Measurements from ENCODE around the gene CCDC88B. TPM values are rescaled to one million over a fixed set of nuclear protein-coding genes. Genes with fewer than 3 reads are reported as not detected.

CCDC88B gene
- total RNA-seq, 2 donors from 2014 or later: 119 to 126 TPM

DNA sequence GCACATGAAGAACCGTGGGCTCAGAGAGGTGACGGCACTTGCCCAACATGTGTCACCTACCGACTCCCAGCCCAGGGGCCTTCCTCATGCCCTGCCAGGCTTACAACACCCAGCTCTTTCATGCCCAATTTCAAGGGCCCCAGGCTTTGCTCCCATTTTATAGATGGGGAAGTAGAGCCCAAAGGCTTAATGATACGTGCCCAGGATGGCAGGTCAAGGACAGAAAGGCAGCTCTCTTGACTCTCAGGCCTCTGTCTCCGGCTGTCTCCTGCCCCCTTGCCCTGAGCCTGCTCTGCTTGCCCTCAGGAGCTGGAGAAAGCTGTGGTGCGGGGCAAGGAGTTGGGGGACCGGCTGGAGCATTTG lies 9.0 kb downstream of the CCDC88B start:
- ATAC-seq (replicated peaks in 1 of 2) (no peak), DNase-seq (no peak)
- Mint-ChIP-seq H3K27ac (no peak overlapping the region), H3K4me1 (ENCODE audit: low read depth) (peaks cover 13% of the 10 kb centered on the region), H3K4me3 (no peak overlapping the region), H3K9me3 (no peaks in the 10 kb centered on the region), H3K36me3 (ENCODE audit: insufficient read depth in 2 of 2) (peaks cover 4 to 12% of the 10 kb centered on the region in 2 donors), H3K27me3 (ENCODE audit: low read depth) (no peaks in the 10 kb centered on the region)

DNA sequence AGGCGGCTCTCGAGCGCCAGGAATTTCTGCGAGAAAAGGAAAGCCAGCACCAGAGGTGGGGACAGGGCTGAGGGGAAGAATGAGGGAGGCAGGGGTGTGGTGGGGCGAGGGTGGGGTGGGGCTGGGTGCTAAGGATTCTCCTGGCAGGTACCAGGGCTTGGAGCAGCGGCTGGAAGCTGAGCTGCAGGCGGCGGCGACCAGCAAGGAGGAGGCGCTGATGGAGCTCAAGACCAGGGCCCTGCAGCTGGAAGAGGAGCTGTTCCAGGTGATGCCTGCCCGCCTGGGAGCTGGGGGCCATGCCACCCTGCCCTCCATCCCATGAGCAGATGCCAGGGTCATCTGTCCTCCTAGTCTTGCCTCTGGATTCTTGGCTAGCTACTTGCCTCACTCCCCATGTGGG lies 9.4 kb downstream of the CCDC88B start:
- ATAC-seq (replicated peaks in 1 of 2): no peak
- H3K27ac Mint-ChIP-seq: no peak overlapping the region

DNA sequence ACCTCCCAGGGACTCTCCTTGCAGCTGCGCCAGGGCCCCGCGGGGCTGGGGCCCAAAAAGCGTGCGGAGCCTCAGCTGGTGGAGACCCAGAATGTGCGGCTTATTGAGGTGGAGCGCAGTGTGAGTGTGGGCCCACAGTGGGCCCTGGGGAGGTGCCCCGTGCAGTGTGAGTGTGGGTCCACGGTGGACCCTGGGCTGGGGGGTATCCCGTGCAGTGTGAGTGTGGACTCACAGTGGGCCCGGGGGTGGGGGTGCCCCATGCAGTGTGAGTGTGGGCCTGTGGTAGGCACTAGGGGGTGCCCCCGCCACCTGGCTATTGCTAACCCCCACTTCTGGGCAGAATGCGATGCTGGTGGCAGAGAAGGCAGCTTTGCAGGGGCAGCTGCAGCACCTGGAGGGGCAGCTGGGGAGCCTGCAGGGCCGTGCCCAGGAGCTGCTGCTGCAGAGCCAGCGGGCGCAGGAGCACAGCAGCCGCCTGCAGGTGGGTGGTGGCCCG lies 11.2 kb downstream of the CCDC88B start:
- H3K4me1 Mint-ChIP-seq (ENCODE audit: low read depth): peaks cover 13% of the 10 kb centered on the region
- H3K4me3 Mint-ChIP-seq: no peak overlapping the region
- no peaks in the 10 kb centered on the region for H3K9me3 Mint-ChIP-seq
- no peak for DNase-seq
- peak overlapping the region; percentile 20 for H3K27ac Mint-ChIP-seq
- H3K27me3 Mint-ChIP-seq (ENCODE audit: low read depth): no peaks in the 10 kb centered on the region
- H3K36me3 Mint-ChIP-seq (ENCODE audit: insufficient read depth in 2 of 2): peaks cover 2 to 6% of the 10 kb centered on the region in 2 donors
- no peak for ATAC-seq (replicated peaks in 1 of 2)

More for the DNA sequence above, 9.4 kb downstream of the CCDC88B start:
- Mint-ChIP-seq H3K9me3 (no peaks in the 10 kb centered on the region), H3K4me3 (no peak overlapping the region), H3K27me3 (ENCODE audit: low read depth) (no peaks in the 10 kb centered on the region), H3K36me3 (ENCODE audit: insufficient read depth in 2 of 2) (peaks cover 4 to 12% of the 10 kb centered on the region in 2 donors), H3K4me1 (ENCODE audit: low read depth) (peaks cover 13% of the 10 kb centered on the region)
- DNase-seq: no peak

DNA sequence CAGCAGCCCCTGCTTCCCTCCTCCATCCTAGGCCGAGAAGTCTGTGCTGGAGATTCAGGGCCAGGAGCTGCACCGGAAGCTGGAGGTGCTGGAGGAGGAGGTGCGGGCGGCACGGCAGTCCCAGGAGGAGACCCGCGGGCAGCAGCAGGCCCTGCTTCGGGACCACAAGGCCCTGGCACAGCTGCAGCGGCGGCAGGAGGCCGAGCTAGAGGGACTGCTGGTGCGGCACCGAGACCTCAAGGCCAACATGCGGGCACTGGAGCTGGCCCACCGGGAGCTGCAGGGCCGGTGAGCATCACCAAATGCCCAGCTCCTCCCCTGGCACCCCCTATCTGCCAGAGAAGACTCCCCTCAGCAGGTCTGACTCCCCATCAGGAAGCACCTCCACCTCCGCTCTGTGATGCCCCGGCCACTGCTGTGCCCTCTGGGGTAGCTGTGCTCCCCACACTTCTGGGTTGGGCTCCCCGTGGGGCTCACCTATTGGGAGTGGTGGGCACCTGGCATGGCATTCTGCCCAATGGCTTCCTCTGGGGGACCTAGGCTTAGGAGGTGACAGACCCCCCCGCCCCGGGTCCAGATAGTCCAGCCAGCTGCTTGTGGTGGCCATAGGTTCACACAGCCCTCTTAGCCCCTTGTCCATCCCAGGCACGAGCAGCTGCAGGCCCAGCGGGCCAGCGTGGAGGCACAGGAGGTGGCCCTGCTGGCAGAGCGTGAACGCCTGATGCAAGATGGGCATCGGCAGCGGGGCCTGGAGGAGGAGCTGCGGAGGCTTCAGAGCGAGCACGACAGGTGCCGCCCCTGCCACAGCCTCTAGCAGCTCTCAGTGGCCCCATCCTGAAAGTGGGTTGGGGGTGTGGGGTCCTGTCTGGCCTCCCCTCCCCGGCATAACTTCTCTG lies 12.3 kb downstream of the CCDC88B start:
- no peaks in the 10 kb centered on the region for H3K9me3 Mint-ChIP-seq
- H3K36me3 Mint-ChIP-seq (ENCODE audit: insufficient read depth in 2 of 2): peaks cover under 1 to 5% of the 10 kb centered on the region in 2 donors
- ATAC-seq (replicated peaks in 1 of 2) (no peak), DNase-seq (no peak)
- H3K27me3 Mint-ChIP-seq (ENCODE audit: low read depth): no peaks in the 10 kb centered on the region
- peaks cover 19% of the 10 kb centered on the region for H3K4me1 Mint-ChIP-seq (ENCODE audit: low read depth)
- H3K27ac Mint-ChIP-seq: no peak overlapping the region
- no peak overlapping the region for H3K4me3 Mint-ChIP-seq

DNA sequence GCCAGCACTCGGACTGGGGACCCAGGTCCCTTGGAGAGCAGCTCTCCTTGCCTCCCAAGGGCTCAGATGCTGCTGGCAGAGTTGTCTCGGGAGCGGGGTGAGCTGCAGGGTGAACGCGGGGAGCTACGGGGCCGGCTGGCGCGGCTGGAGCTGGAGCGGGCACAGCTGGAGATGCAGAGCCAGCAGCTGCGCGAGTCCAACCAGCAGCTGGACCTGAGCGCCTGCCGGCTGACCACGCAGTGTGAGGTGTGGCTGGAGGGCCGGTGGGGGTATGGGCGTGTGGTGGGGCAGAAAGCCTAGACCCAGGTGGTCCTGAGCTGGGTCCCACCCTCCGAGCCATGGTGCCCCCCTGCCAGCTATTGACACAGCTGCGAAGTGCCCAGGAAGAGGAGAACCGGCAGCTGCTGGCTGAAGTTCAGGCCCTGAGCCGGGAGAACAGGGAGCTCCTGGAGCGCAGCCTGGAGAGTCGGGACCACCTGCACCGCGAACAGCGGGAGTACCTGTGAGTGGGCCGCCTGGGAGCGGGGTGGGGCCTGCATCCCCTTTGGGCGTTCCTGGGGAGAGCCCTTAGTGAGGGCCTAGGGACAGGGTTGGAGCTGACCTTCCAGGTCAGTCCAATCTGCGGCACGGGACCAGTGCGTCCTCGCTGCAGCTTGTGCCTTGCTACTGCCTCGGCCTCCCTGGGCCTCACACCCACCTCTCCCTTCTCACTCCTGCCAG lies 13.2 kb downstream of the CCDC88B start:
- Mint-ChIP-seq H3K36me3 (ENCODE audit: insufficient read depth in 2 of 2) (peaks cover 0 to 3% of the 10 kb centered on the region in 2 donors), H3K27ac (no peak overlapping the region), H3K27me3 (ENCODE audit: low read depth) (no peaks in the 10 kb centered on the region), H3K4me1 (ENCODE audit: low read depth) (peaks cover 26% of the 10 kb centered on the region), H3K9me3 (no peaks in the 10 kb centered on the region), H3K4me3 (no peak overlapping the region)
- DNase-seq (no peak), ATAC-seq (replicated peaks in 1 of 2) (no peak)

DNA sequence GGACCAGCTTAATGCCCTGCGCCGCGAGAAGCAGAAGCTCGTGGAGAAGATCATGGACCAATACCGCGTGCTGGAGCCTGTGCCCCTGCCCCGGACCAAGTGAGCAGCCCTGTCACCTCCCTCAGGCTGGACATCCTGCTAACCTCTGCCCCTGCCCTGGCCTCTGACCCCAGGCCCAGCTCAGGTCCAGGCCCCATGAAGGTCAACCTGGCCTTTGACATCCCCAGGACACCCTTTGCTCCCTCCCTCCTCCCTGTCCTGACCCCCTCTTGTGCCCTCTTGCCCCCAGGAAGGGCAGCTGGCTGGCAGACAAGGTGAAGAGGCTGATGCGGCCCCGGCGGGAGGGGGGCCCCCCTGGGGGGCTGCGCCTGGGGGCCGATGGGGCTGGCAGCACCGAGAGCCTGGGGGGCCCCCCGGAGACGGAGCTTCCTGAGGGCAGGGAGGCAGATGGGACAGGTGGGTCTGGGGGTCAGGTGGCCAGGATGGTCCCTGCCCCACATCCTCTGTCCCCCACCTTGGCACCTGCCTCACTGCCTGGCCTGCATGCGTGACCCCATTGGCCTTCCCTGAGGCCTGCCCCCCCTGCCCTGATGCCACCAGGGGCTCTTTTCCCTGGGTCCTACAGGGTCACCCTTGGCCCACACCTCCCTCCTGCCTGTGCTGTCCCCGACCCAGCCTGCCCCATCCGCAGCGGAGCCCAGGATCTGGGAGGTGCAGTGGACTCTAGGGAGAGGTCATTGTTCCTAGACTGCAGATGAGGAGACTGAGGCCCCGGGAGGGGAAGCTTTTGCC lies 13.9 kb downstream of the CCDC88B start:
- H3K36me3 Mint-ChIP-seq (ENCODE audit: insufficient read depth in 2 of 2): peaks cover 0 to 3% of the 10 kb centered on the region in 2 donors
- peaks cover 28% of the 10 kb centered on the region for H3K4me1 Mint-ChIP-seq (ENCODE audit: low read depth)
- DNase-seq (no peak), ATAC-seq (replicated peaks in 1 of 2) (no peak)
- no peaks in the 10 kb centered on the region for H3K27me3 Mint-ChIP-seq (ENCODE audit: low read depth)
- H3K4me3 Mint-ChIP-seq: no peak overlapping the region
- no peak overlapping the region for H3K27ac Mint-ChIP-seq
- H3K9me3 Mint-ChIP-seq: no peaks in the 10 kb centered on the region

DNA sequence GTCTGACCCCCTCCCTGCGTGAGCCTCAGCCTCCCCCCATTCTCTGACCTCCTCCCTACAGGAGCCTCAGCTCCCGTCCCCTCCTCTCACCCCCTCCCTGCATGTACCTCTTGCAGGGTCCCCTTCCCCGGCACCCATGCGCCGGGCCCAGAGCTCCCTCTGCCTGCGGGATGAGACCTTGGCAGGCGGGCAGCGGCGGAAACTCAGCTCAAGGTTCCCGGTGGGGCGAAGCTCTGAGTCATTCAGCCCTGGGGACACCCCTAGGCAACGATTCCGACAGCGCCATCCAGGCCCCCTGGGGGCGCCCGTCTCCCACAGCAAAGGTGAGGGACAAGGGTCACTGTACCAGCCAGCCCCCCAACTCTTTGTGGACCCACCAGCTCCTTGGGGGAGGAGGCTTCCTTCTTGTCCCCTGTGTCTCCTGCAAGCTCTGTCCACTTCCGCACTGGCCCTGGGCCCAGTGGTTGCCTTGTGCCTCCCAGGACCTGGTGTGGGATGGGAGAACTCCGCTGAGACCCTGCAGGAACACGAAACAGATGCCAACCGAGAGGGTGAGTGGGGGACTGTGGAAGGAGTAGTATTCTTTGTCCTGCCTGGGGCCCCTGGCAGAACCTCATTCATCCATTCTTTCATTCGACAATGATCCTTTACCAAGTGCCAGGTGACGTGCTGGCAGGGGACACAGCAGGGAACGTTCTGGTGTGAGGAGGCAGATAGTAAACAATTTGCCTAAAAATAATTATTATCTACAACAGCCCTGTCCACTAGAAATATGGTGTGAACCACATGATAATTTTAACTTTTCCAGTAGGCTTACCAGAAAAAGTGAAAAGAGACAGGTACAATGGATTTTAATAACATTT lies 15.3 kb downstream of the CCDC88B start:
- no peak overlapping the region for H3K4me3 Mint-ChIP-seq
- no peaks in the 10 kb centered on the region for H3K9me3 Mint-ChIP-seq
- peak in 1 of 2 donors; percentile 25 for ATAC-seq (replicated peaks in 1 of 2)
- H3K27me3 Mint-ChIP-seq (ENCODE audit: low read depth): no peaks in the 10 kb centered on the region
- peaks cover 38% of the 10 kb centered on the region for H3K4me1 Mint-ChIP-seq (ENCODE audit: low read depth)
- H3K36me3 Mint-ChIP-seq (ENCODE audit: insufficient read depth in 2 of 2): peaks cover 0 to 3% of the 10 kb centered on the region in 2 donors
- peak; percentile 50 to 67 for DNase-seq
- no peak overlapping the region for H3K27ac Mint-ChIP-seq

DNA sequence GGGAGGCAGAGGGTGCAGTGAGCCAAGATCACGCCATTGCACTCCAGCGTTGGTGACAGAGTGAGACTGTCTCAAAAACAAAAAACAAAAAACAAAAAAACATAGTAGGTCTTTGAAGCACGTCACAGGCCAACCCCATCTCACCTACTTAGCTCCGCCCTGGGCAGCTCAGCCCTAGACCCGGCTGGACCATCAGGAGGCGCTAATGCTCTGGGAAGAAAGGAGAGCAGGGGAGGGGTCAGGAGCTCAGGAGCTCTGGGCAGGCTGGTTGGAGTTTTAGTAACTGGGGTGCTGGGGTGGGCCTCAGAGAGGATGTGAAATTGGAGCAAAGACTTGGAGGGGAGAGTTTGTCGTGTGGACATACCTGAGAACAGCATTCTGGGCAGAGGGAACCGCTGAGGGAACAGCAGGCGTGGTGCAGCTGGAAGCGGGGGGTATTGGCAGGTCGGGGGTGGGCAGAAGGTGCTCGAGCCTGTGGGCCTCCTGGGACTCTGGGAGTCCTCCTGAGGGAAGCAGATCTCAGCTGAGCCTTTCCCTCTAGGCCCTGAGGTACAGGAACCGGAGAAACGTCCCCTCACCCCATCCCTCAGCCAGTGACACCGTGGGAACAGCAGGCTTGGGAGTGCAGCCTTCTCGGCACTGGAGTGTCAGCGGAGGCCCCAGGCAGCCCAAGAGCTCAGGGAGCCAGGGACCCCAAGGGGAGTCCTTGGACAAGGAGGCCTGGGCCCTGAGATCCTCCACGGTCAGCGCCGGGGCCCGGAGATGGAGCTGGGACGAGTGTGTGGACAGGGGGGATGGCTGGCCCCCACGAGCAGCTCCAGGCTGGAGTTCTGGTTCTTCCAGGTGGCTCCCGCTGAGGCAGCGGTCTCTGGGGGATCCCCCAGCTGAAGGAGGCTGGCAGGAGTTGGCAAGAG lies 16.8 kb downstream of the CCDC88B start:
- Mint-ChIP-seq H3K9me3 (no peaks in the 10 kb centered on the region), H3K36me3 (ENCODE audit: insufficient read depth in 2 of 2) (no peaks in the 10 kb centered on the region), H3K27me3 (ENCODE audit: low read depth) (no peaks in the 10 kb centered on the region), H3K4me1 (ENCODE audit: low read depth) (peaks cover 47% of the 10 kb centered on the region), H3K27ac (no peak overlapping the region), H3K4me3 (peak overlapping the region; percentile 25 to 41)
- DNase-seq: peak; percentile 55 to 66
- no peak for ATAC-seq (replicated peaks in 1 of 2)

DNA sequence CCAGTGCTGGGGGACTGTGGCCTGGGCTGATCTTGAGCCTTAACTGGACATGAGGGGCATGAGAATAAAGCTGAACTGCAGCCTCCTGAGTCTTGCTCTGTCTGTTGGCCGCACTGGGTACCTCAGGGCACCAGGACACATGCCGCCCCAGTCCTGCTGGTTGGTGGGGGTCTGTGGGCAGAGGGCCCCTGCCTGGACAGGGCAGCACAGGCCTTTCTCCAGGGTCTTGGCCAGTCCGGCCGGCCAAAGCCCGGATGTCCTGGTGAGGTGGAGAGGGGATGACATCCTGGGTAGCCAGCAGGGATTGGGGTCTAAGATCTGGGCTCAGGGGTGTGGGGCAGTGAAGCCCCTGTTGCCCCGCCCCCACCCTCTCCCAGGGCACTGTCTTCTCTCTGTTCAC lies 17.4 kb downstream of the CCDC88B start:
- H3K27ac Mint-ChIP-seq: peak overlapping the region; percentile 81
- no peaks in the 10 kb centered on the region for H3K36me3 Mint-ChIP-seq (ENCODE audit: insufficient read depth in 2 of 2)
- DNase-seq (no peak), ATAC-seq (replicated peaks in 1 of 2) (peak in 1 of 2 donors; percentile 1)
- peaks cover 53% of the 10 kb centered on the region for H3K4me1 Mint-ChIP-seq (ENCODE audit: low read depth)
- no peaks in the 10 kb centered on the region for H3K27me3 Mint-ChIP-seq (ENCODE audit: low read depth)
- peak overlapping the region; percentile 70 to 75 for H3K4me3 Mint-ChIP-seq
- no peaks in the 10 kb centered on the region for H3K9me3 Mint-ChIP-seq

DNA sequence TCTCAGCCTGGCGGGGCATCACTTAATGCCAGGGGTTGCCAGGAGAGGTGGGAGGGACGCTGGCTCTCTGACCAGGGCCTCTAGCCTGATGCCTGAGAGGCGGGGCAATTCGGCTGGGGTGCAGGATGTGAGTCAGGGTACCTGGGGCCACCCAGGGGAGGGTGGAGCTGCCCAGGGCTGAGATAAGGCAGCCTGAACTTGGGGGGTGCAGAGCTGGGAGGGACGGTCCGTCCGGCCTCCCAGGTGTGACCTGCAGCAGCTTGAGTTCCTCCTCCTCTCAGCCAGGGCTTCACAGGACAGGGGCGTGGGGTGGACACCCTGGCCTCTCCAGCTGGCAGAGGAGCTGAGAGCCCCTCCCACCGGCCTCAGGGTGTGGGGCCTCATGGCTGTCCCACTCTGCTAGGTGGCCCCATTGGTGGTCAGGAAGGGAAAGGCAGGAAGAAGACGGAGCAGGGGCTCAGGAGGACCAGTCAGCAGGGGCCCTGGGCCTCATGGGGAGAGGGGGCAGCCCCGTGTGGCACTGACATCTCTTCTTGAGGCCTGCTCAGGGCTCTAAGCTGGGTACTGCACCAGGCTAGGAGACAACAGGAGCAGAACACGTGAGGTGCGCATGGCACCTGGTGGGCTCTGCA lies 18.0 kb downstream of the CCDC88B start:
- DNase-seq (peak; percentile 70 to 75), ATAC-seq (replicated peaks in 1 of 2) (peak; percentile 63 to 76)
- peak overlapping the region; percentile 81 for H3K27ac Mint-ChIP-seq
- peaks cover 53% of the 10 kb centered on the region for H3K4me1 Mint-ChIP-seq (ENCODE audit: low read depth)
- no peaks in the 10 kb centered on the region for H3K27me3 Mint-ChIP-seq (ENCODE audit: low read depth)
- peak overlapping the region; percentile 70 to 75 for H3K4me3 Mint-ChIP-seq
- no peaks in the 10 kb centered on the region for H3K36me3 Mint-ChIP-seq (ENCODE audit: insufficient read depth in 2 of 2)
- no peaks in the 10 kb centered on the region for H3K9me3 Mint-ChIP-seq

DNA sequence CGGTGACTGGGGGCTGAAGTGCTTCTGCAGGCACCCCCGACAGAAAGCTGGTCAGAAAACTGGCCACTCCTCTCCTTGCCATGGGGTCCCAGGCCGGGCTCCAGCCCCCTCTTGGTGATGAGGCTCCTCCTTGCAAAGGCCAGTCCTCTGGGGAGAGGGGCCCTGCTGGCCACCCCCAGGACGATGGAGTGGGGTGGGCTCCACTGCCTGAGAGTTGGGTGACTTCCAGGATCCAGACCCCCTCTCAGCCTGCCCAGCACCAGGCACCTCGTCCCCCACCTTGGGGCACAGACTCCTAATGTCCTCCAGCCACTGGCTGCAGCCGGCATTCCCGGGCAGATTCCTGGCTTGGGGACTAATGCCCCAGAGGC lies 18.5 kb downstream of the CCDC88B start:
- Mint-ChIP-seq H3K27ac (no peak overlapping the region), H3K27me3 (ENCODE audit: low read depth) (no peaks in the 10 kb centered on the region), H3K4me1 (ENCODE audit: low read depth) (peaks cover 53% of the 10 kb centered on the region), H3K4me3 (peak overlapping the region; percentile 70 to 75), H3K36me3 (ENCODE audit: insufficient read depth in 2 of 2) (no peaks in the 10 kb centered on the region), H3K9me3 (no peaks in the 10 kb centered on the region)
- ATAC-seq (replicated peaks in 1 of 2) (no peak), DNase-seq (no peak)
